ENCODE results near the gene ZNF343. TPM values are rescaled to one million over a fixed set of nuclear protein-coding genes. Genes with fewer than 3 reads are reported as not detected.
A peak's percentile ranks its signal among the peaks of the same experiment; 100 is the strongest.

ZNF343 gene
- polyA plus RNA-seq, 1 of the 3 experiments (the other 2 are of a cell fraction), result 11.0 TPM

- H3F3A ChIP-seq (replicated peaks; ENCODE audit: insufficient read depth), result peaks cover 27% of the 10 kb centered on the region
- peak overlapping the region; percentile 86 to 89 for H3K4me3 ChIP-seq (ENCODE audit: low read depth in 2 of 2, low read length in 1 of 2)
- no peaks in the 10 kb centered on the region for H3K9me3 ChIP-seq
- peak overlapping the region; percentile 99 for H3K9ac ChIP-seq
- ChIA-PET POLR2A (interaction anchor here (0.8 to 2.5 kb wide), 10 partner anchors 9 to 689 kb away, joined by 3 to 35 read pairs (median 3); partner anchors contain the start of genes EBF4, FASTKD5, IDH3B and NOP56), CTCF (interaction anchor here (1.0 to 3.9 kb wide), 5 partner anchors 10 to 177 kb away, joined by 3 to 19 read pairs (median 7); no protein-coding TSS in a partner anchor)
- H3K79me2 ChIP-seq (ENCODE audit: insufficient read depth), result peaks cover 53% of the 10 kb centered on the region
- peaks cover 47% of the 10 kb centered on the region for H4K20me1 ChIP-seq (ENCODE audit: insufficient read depth)
- H2AFZ ChIP-seq (ENCODE audit: low read depth), result peak overlapping the region; percentile 74
- H3K4me2 ChIP-seq, result peak overlapping the region; percentile 74
- H3K4me1 ChIP-seq (ENCODE audit: control insufficient read depth in 1 of 2, insufficient read depth in 2 of 2, low read depth in 1 of 2, low read length in 1 of 2), result peaks cover 15 to 21% of the 10 kb centered on the region in 2 experiments
- TF ChIP-seq SMC3 (IDR thresholded peaks at IDR 0.05; ENCODE audit: low read depth, low read length) (no peak), CHD2 (IDR thresholded peaks at IDR 0.05; ENCODE audit: low read length, partially characterized antibody) (no peak), CTCF (IDR thresholded peaks at IDR 0.05) (no peak), TEAD4 (IDR thresholded peaks at IDR 0.05; ENCODE audit: borderline replicate concordance, insufficient read depth) (no peak), ELF1 (IDR thresholded peaks at IDR 0.05) (0 out of 2 replicates have a peak, but pooled peaks have one; percentile 17), RFX5 (IDR thresholded peaks at IDR 0.05; ENCODE audit: low read length) (no peak), GATA2 (CRISPR knock-in tag; IDR thresholded peaks at IDR 0.05) (no peak), FOXM1 (IDR thresholded peaks at IDR 0.05; ENCODE audit: low read depth) (no peak), EZH2phosphoT487 (IDR thresholded peaks at IDR 0.05; ENCODE audit: borderline replicate concordance, low read depth) (no peak), YY1 (IDR thresholded peaks at IDR 0.05; ENCODE audit: low read depth) (no peak), RXRA (IDR thresholded peaks at IDR 0.05; ENCODE audit: borderline replicate concordance, low read depth) (no peak), NRF1 (IDR thresholded peaks at IDR 0.05; ENCODE audit: low read depth, low read length) (no peak), MEF2A (IDR thresholded peaks at IDR 0.05; ENCODE audit: borderline replicate concordance, low read depth) (no peak), SIN3A (IDR thresholded peaks at IDR 0.05; ENCODE audit: borderline replicate concordance, low read depth, low read length) (no peak; the same call in 1 of the 2 replicates), MAX (IDR thresholded peaks at IDR 0.05; ENCODE audit: low read depth) (no peak), TAF1 (IDR thresholded peaks at IDR 0.05; ENCODE audit: borderline replicate concordance, low read depth, low read length) (peak; percentile 40; the same call in 1 of the 2 replicates), JUND (IDR thresholded peaks at IDR 0.05) (no peak), USF1 (IDR thresholded peaks at IDR 0.05; ENCODE audit: borderline replicate concordance, low read depth) (no peak), NFIC (IDR thresholded peaks at IDR 0.05; ENCODE audit: borderline replicate concordance) (no peak), RCOR1 (IDR thresholded peaks at IDR 0.05; ENCODE audit: low read length) (no peak), USF2 (IDR thresholded peaks at IDR 0.05; ENCODE audit: borderline replicate concordance, low read depth, low read length) (no peak), EP300 (IDR thresholded peaks at IDR 0.05; ENCODE audit: borderline replicate concordance in 1 of 2, low read depth in 1 of 2, low read length in 1 of 2) (no peak), RAD21 (IDR thresholded peaks at IDR 0.05; ENCODE audit: low read length) (no peak), TCF12 (IDR thresholded peaks at IDR 0.05) (no peak), MXI1 (IDR thresholded peaks at IDR 0.05; ENCODE audit: low read depth, low read length) (peak; percentile 27; the same call in 1 of the 2 replicates), PBX3 (IDR thresholded peaks at IDR 0.05) (no peak)
- peak; percentile 72 for DNase-seq
- H3K36me3 ChIP-seq (replicated peaks in 1 of 2; ENCODE audit: control insufficient read depth in 1 of 2, insufficient read depth in 2 of 2, low read length in 1 of 2), result peaks cover 38 to 41% of the 10 kb centered on the region in 2 experiments
- no peaks in the 10 kb centered on the region for H3K27me3 ChIP-seq (ENCODE audit: insufficient read depth)
- H3K27ac ChIP-seq (ENCODE audit: low read depth in 2 of 2, low read length in 1 of 2), result peak overlapping the region; percentile 86 to 96
- H3K9me2 ChIP-seq, result no peaks in the 10 kb centered on the region
- 0% methylated on average over 18 of the region's 19 CpGs for WGBS (ENCODE audit: low lambda C conversion rate)
Measured at GRCh38 chr20:2469991-2470422, 38.7 kb downstream of the ZNF343 start.

All from SK-N-SH (cell line).